ENCODE data around the gene PPP1R16B.

- TF ChIP-seq CTCF (IDR thresholded peaks at IDR 0.05) (no peak), POLR2A (IDR thresholded peaks at IDR 0.05) (no peak), POLR2AphosphoS5 (IDR thresholded peaks at IDR 0.05) (no peak)
Measured at GRCh38 chr20:38919683-38920082, 114.2 kb downstream of the PPP1R16B start.

All from suprapubic skin (tissue), 4 donors.